HepG2 (cell line): ENCODE results near the gene PEPD. TPM values are rescaled to one million over a fixed set of nuclear protein-coding genes. Genes with fewer than 3 reads are reported as not detected.

Experiments
- CREBL2 ChIP-seq: sonication (generic); formaldehyde crosslinking; IDR thresholded peaks from 2 replicates; pipeline ENCODE4 v1.8.1; 2023; ENCODE audit warnings: missing genetic modification reagents, mild to moderate bottlenecking, borderline replicate concordance
- DNMT3B ChIP-seq: conservative IDR thresholded peaks from 2 replicates; pipeline ENCODE4 v1.6.1; 2016; ENCODE audit warnings: missing biosample characterization, control low read depth
- EEA1 ChIP-seq: sonication (generic); formaldehyde crosslinking; IDR thresholded peaks from 2 replicates; pipeline ENCODE4 v1.5.1; 2020; ENCODE audit warnings: mild to moderate bottlenecking, missing genetic modification reagents, borderline replicate concordance
- FOXO1 ChIP-seq: sonication (generic); formaldehyde crosslinking; IDR thresholded peaks from 2 replicates; pipeline ENCODE4 v1.4.0; 2020; ENCODE audit warnings: missing genetic modification reagents
- NCOA1 ChIP-seq: sonication (generic); formaldehyde crosslinking; IDR thresholded peaks from 2 replicates; pipeline ENCODE4 v1.9.0; 2021; ENCODE audit warnings: missing genetic modification reagents
- NFKB2 ChIP-seq: sonication (generic); formaldehyde crosslinking; IDR thresholded peaks from 2 replicates; pipeline ENCODE4 v1.4.0; 2020; ENCODE audit warnings: missing genetic modification reagents, borderline replicate concordance
- NRL ChIP-seq: sonication (generic); formaldehyde crosslinking; IDR thresholded peaks from 2 replicates; pipeline ENCODE4 v1.5.0; 2020; ENCODE audit warnings: missing genetic modification reagents, mild to moderate bottlenecking, moderate library complexity, borderline replicate concordance
- RFXANK ChIP-seq: IDR thresholded peaks from 2 replicates; pipeline ENCODE4 v1.6.1; 2016
- SMARCC2 ChIP-seq: fragments of 450-650 bp; IDR thresholded peaks from 2 replicates; pipeline ENCODE4 v1.6.1; 2017; ENCODE audit warnings: antibody characterized with exemption, mild to moderate bottlenecking
- THRA ChIP-seq: sonication (generic); formaldehyde crosslinking; IDR thresholded peaks from 2 replicates; pipeline ENCODE4 v1.4.0; 2020; ENCODE audit warnings: missing genetic modification reagents, borderline replicate concordance
- ZBTB10 ChIP-seq: sonication (generic); formaldehyde crosslinking; IDR thresholded peaks from 2 replicates; pipeline ENCODE4 v1.4.0; 2020; ENCODE audit warnings: missing genetic modification reagents, borderline replicate concordance
- ZBTB38 ChIP-seq: sonication (generic); formaldehyde crosslinking; IDR thresholded peaks from 2 replicates; pipeline ENCODE4 v1.5.1; 2020; ENCODE audit warnings: mild to moderate bottlenecking, missing genetic modification reagents
- ZKSCAN1 ChIP-seq: fragments of 150-350 bp; IDR thresholded peaks from 2 replicates; pipeline ENCODE4 v1.6.1; 2014; ENCODE audit warnings: low read length
- ZNF124 ChIP-seq: sonication (generic); formaldehyde crosslinking; IDR thresholded peaks from 2 replicates; pipeline ENCODE4 v1.4.0; 2020; ENCODE audit warnings: missing genetic modification reagents
- ZNF138 ChIP-seq: sonication (generic); formaldehyde crosslinking; IDR thresholded peaks from 2 replicates; pipeline ENCODE4 v1.5.0; 2020; ENCODE audit warnings: mild to moderate bottlenecking, low read depth, missing genetic modification reagents
- ZNF232 ChIP-seq: sonication (generic); formaldehyde crosslinking; IDR thresholded peaks from 2 replicates; pipeline ENCODE4 v1.4.0; 2020; ENCODE audit warnings: missing genetic modification reagents, borderline replicate concordance
- ZNF33B ChIP-seq: sonication (generic); formaldehyde crosslinking; IDR thresholded peaks from 2 replicates; pipeline ENCODE4 v1.5.1; 2020; ENCODE audit warnings: mild to moderate bottlenecking, missing genetic modification reagents
- ZNF646 ChIP-seq: sonication (generic); formaldehyde crosslinking; IDR thresholded peaks from 2 replicates; pipeline ENCODE4 v1.9.0; 2021; ENCODE audit warnings: mild to moderate bottlenecking, missing genetic modification reagents
- ZNF737 ChIP-seq: sonication (generic); formaldehyde crosslinking; IDR thresholded peaks from 2 replicates; pipeline ENCODE4 v1.5.0; 2020; ENCODE audit warnings: missing genetic modification reagents, mild to moderate bottlenecking, borderline replicate concordance
- polyA plus RNA-seq, 8 experiments: library from polyadenylated mRNA; depleted of rRNA in 3 of 8; stranded (reverse) in 7 of 8; unstranded in 1 of 8; fragments of >200 nt; fragmentation: Illumina TruSeq in 4 of 8; extraction: Trizol in 4 of 8; gene quantifications; 2 replicates each; pipeline versions ENCODE4 v1.2.1 to v1.2.3, GENCODE V29; 2011 to 2016; ENCODE audit warnings: low read depth in 4 of 8, missing spikeins in 1 of 8, mixed read lengths in 1 of 8; ENCODE audit not compliant: insufficient read depth in 1 of 8
- total RNA-seq, 5 experiments: library from RNA; depleted of rRNA; stranded (reverse); fragments of >200 nt; fragmentation: Illumina TruSeq; extraction: Trizol; gene quantifications; 2 replicates each; pipeline ENCODE4 v1.2.3, GENCODE V29; 2016; ENCODE audit warnings: low read depth in 1 of 5

Gene PEPD
- total and polyA plus RNA-seq, 2 of the 13 experiments (the other 11 are each of a cell fraction or from before 2014, with no cell fraction given), result 60.7 to 75.1 TPM

GRCh38 chr19:33403221-33403972 is 118.2 kb downstream of the PEPD start (continued):
- TF ChIP-seq RFXANK (CRISPR knock-in tag), result no peak
- peak; percentile 95; the same call in 1 of the 2 replicates for TF ChIP-seq DNMT3B (CRISPR knock-in tag)
- peak; percentile 91; the same call in 1 of the 2 replicates for TF ChIP-seq ZNF138 (CRISPR knock-in tag)
- TF ChIP-seq NFKB2, result peak; percentile 99
- peak; percentile 97 for TF ChIP-seq NRL (CRISPR knock-in tag)
- peak; percentile 97 for TF ChIP-seq ZNF232
- peak; percentile 92 for TF ChIP-seq ZBTB10 (CRISPR knock-in tag)
- TF ChIP-seq SMARCC2, result no peak
- peak; percentile 99 for TF ChIP-seq ZNF33B
- TF ChIP-seq FOXO1 (CRISPR knock-in tag), result peak; percentile 82
- peak; percentile 24; the same call in 1 of the 2 replicates for TF ChIP-seq ZNF124 (CRISPR knock-in tag)
- peak; percentile 96 for TF ChIP-seq ZNF737 (CRISPR knock-in tag)
- TF ChIP-seq NCOA1 (CRISPR knock-in tag), result peak; percentile 69; the same call in 1 of the 2 replicates
- peak; percentile 95; the same call in 1 of the 2 replicates for TF ChIP-seq CREBL2
- no peak for TF ChIP-seq EEA1 (CRISPR knock-in tag)
- TF ChIP-seq THRA (CRISPR knock-in tag), result peak; percentile 77
- TF ChIP-seq ZBTB38 (CRISPR knock-in tag), result peak; percentile 90; the same call in 1 of the 2 replicates
- no peak for TF ChIP-seq ZKSCAN1
- TF ChIP-seq ZNF646 (CRISPR knock-in tag), result peak; percentile 54; the same call in 1 of the 2 replicates
